Activated CD8-positive, alpha-beta T cell treated with anti-CD3 and anti-CD28 coated beads, Interleukin-2, amount 10 ng/mL, durations not matched to agents 7 days and 5 days (primary cell): Measurements from ENCODE around the gene IL7R. TPM values are rescaled to one million over a fixed set of nuclear protein-coding genes. Genes with fewer than 3 reads are reported as not detected.

Source experiments
- ATAC-seq: fragments of 150-1000 bp; cut with Tn5 transposase; one replicate; pipeline ENCODE4 v1.10.0; 2021; ENCODE audit warnings: moderate library complexity
- CTCF ChIA-PET: fragments of 350-600 bp; sonication (Branson Sonifier 250); formaldehyde crosslinking; loops from one replicate; lab custom pipeline; 2021; ENCODE audit warnings: antibody characterized with exemption; lab: Charles Lee
- POLR2A ChIA-PET: fragments of 350-600 bp; sonication (Branson Sonifier 250); formaldehyde crosslinking; loops from one replicate; lab custom pipeline; 2021; ENCODE audit warnings: antibody characterized with exemption; lab: Charles Lee
- DNase-seq: peaks from one replicate; pipeline ENCODE4 v3.0.0-alpha.2; 2020
- H3K27ac Mint-ChIP-seq: one replicate; pipeline ENCODE4 v1.8.0; 2021; ENCODE audit warnings: mild to moderate bottlenecking, mixed read lengths
- H3K27me3 Mint-ChIP-seq: one replicate; pipeline ENCODE4 v1.8.0; 2021; ENCODE audit warnings: low read depth, mixed read lengths
- H3K36me3 Mint-ChIP-seq: one replicate; pipeline ENCODE4 v1.8.0; 2021; ENCODE audit warnings: low read depth, mixed read lengths
- H3K4me1 Mint-ChIP-seq: one replicate; pipeline ENCODE4 v1.8.0; 2021; ENCODE audit warnings: low read depth, mixed read lengths
- H3K4me3 Mint-ChIP-seq: one replicate; pipeline ENCODE4 v1.8.0; 2021; ENCODE audit warnings: mild to moderate bottlenecking, mixed read lengths
- H3K9me3 Mint-ChIP-seq: one replicate; pipeline ENCODE4 v1.8.0; 2022; ENCODE audit warnings: mixed read lengths; ENCODE audit not compliant: insufficient read depth
- total RNA-seq, 2 experiments: library from RNA; stranded (reverse); gene quantifications; one replicate each; pipeline ENCODE4 v1.2.3, GENCODE V29; 2021

The IL7R gene, protein sequence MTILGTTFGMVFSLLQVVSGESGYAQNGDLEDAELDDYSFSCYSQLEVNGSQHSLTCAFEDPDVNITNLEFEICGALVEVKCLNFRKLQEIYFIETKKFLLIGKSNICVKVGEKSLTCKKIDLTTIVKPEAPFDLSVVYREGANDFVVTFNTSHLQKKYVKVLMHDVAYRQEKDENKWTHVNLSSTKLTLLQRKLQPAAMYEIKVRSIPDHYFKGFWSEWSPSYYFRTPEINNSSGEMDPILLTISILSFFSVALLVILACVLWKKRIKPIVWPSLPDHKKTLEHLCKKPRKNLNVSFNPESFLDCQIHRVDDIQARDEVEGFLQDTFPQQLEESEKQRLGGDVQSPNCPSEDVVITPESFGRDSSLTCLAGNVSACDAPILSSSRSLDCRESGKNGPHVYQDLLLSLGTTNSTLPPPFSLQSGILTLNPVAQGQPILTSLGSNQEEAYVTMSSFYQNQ
- 10 to 100 TPM; 45.4 to 48.4 TPM for total RNA-seq

DNA sequence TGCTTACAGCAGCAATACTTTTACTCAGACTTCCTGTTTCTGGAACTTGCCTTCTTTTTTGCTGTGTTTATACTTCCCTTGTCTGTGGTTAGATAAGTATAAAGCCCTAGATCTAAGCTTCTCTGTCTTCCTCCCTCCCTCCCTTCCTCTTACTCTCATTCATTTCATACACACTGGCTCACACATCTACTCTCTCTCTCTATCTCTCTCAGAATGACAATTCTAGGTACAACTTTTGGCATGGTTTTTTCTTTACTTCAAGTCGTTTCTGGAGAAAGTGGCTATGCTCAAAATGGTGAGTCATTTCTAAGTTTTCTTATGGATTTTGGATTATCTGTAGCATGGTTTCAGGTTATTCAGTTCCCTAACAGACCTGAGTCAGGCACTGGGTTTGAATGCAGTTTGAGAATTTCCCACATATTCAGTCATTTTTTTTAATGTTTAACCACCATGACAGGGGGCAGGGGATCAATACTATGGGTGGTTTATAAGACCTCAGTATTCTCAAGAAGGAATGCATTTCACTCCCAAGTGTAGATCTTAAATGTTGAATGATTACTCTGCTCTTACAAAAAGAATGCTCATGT, at the start of gene IL7R:
TSS of gene IL7R (plus strand) at position 127 of the 587 bp plus-strand sequence. CDS start at position 214, 87 bp downstream.
- H3K4me3 Mint-ChIP-seq: peak within 1 kb of the TSS; percentile 85
- peak; percentile 66 for ATAC-seq
- no peaks in the 10 kb centered on the region for H3K9me3 Mint-ChIP-seq
- POLR2A ChIA-PET: interaction anchor here (0.8 to 4.1 kb wide), 19 partner anchors 13 to 239 kb away, joined by 3 to 30 read pairs (median 5); partner anchors contain the start of gene SPEF2
- DNase-seq: no peak
- H3K27ac Mint-ChIP-seq: peak within 1 kb of the TSS; percentile 94
- CTCF ChIA-PET: interaction anchor here (0.7 to 5.6 kb wide), 12 partner anchors 23 to 78 kb away, joined by 3 to 62 read pairs (median 4); no protein-coding TSS in a partner anchor
- no peaks in the 10 kb centered on the region for H3K27me3 Mint-ChIP-seq
- peaks cover 86% of the 10 kb centered on the region for H3K4me1 Mint-ChIP-seq
- peaks cover 39% of the 10 kb centered on the region for H3K36me3 Mint-ChIP-seq

DNA sequence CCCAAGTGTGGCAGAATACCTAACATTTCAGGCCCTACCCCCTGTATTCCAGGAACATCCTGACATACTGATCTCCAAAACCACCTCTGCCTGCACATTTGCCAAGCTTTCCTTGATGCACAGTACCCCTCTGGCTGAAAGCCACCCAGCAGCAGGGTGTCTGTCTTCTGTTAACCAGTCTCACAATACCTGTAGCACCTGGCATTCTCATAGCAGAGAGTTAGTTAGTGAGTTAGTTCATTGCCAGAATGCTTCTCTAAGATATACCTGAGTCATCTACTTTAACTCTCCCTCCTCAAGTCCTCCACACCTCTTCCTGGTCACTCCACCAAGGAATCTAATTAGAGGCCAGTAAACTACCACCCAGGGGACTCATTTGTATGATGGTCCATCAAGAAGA, 46.1 kb upstream of the IL7R start:
- H3K4me1 Mint-ChIP-seq: peaks cover 39% of the 10 kb centered on the region
- H3K9me3 Mint-ChIP-seq: no peaks in the 10 kb centered on the region
- H3K36me3 Mint-ChIP-seq: no peaks in the 10 kb centered on the region
- ATAC-seq (peak; percentile 41), DNase-seq (no peak)
- ChIA-PET CTCF (interaction anchor here (0.8 to 4.3 kb wide), 5 partner anchors 11 to 46 kb away, joined by 3 to 48 read pairs (median 4); partner anchors contain the start of gene IL7R), POLR2A (interaction anchor here (0.6 to 4.3 kb wide), 6 partner anchors 11 to 47 kb away, joined by 3 to 30 read pairs (median 10); partner anchors contain the start of gene IL7R)
- H3K4me3 Mint-ChIP-seq: peak overlapping the region; percentile 4
- H3K27me3 Mint-ChIP-seq: no peaks in the 10 kb centered on the region
- H3K27ac Mint-ChIP-seq: peak overlapping the region; percentile 76

- CTCF ChIA-PET: interaction anchor here (0.7 to 4.3 kb wide), 7 partner anchors 11 to 65 kb away, joined by 3 to 48 read pairs (median 3); partner anchors contain the start of gene IL7R
- peak overlapping the region; percentile 84 for H3K27ac Mint-ChIP-seq
- POLR2A ChIA-PET: interaction anchor here (0.7 to 4.3 kb wide), 5 partner anchors 11 to 46 kb away, joined by 3 to 30 read pairs (median 17); partner anchors contain the start of gene IL7R
- H3K36me3 Mint-ChIP-seq: no peaks in the 10 kb centered on the region
- peaks cover 39% of the 10 kb centered on the region for H3K4me1 Mint-ChIP-seq
- H3K27me3 Mint-ChIP-seq: no peaks in the 10 kb centered on the region
- peak; percentile 80 for ATAC-seq
- peak; percentile 61 for DNase-seq
- H3K4me3 Mint-ChIP-seq: peak overlapping the region; percentile 22
- no peaks in the 10 kb centered on the region for H3K9me3 Mint-ChIP-seq
Measured at GRCh38 chr5:35811108-35811741, 45.5 kb upstream of the IL7R start.

GRCh38 chr5:35813521-35813920, 43.2 kb upstream of the IL7R start:
- DNase-seq: no peak
- Mint-ChIP-seq H3K4me3 (no peak overlapping the region), H3K27me3 (no peaks in the 10 kb centered on the region), H3K27ac (no peak overlapping the region), H3K36me3 (no peaks in the 10 kb centered on the region), H3K9me3 (no peaks in the 10 kb centered on the region), H3K4me1 (peaks cover 28% of the 10 kb centered on the region)
- ATAC-seq: no peak
- ChIA-PET POLR2A (interaction anchor here (1.2 to 4.3 kb wide), 4 partner anchors 8 to 44 kb away, joined by 3 to 30 read pairs (median 18); partner anchors contain the start of gene IL7R), CTCF (interaction anchor here (1.1 to 4.3 kb wide), 8 partner anchors 8 to 112 kb away, joined by 3 to 48 read pairs (median 6); no protein-coding TSS in a partner anchor)

- POLR2A ChIA-PET: interaction anchor here (1.3 kb wide), 1 partner anchor 43 kb away, joined by 3 read pairs; no protein-coding TSS in a partner anchor
- H3K36me3 Mint-ChIP-seq: peaks cover 4% of the 10 kb centered on the region
- no peaks in the 10 kb centered on the region for H3K27me3 Mint-ChIP-seq
- ATAC-seq: peak; percentile 18
- no peaks in the 10 kb centered on the region for H3K9me3 Mint-ChIP-seq
- CTCF ChIA-PET: interaction anchor here (0.7 to 2.2 kb wide), 6 partner anchors 11 to 106 kb away, joined by 3 to 8 read pairs (median 3); no protein-coding TSS in a partner anchor
- peaks cover 33% of the 10 kb centered on the region for H3K4me1 Mint-ChIP-seq
- H3K27ac Mint-ChIP-seq: no peak overlapping the region
- no peak overlapping the region for H3K4me3 Mint-ChIP-seq
- DNase-seq: no peak
Measured at GRCh38 chr5:35815089-35815936, 41.4 kb upstream of the IL7R start.

DNA sequence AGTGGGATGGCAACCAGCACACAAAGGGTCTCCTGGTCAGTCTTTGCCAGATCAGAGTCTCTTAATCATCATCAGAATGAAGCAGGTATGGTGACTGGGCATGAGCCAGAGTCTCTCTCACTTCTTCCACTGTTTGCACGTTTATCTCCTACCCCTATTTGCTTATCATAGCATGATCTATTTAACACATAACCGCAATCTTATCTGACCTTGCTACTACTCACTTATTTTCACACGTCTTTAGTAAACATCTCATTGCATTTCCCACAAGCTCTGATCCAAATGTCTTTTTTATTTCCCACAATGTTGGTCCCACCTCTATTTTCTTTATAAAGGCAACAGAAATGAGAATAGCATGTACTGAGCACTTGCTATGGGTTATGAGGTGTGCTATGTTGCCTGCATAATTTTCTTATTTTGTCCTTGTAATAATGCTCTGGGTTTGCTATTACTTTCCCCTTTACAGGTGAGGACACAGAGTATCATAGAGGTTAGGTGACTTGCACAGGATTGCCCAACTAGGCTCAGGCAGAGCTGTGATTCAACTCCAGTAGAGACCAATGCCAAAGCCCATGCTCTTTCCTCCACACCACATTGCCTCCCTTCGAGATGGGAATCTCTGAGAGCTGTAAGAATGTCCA, 39.7 kb upstream of the IL7R start:
- Mint-ChIP-seq H3K9me3 (no peaks in the 10 kb centered on the region), H3K4me1 (peaks cover 32% of the 10 kb centered on the region), H3K36me3 (peaks cover 4% of the 10 kb centered on the region), H3K4me3 (no peak overlapping the region), H3K27me3 (no peaks in the 10 kb centered on the region), H3K27ac (no peak overlapping the region)
- DNase-seq (no peak), ATAC-seq (peak; percentile 40)
- ChIA-PET POLR2A (no interaction called here), CTCF (interaction anchor here (0.9 to 2.2 kb wide), 4 partner anchors 14 to 42 kb away, joined by 3 to 8 read pairs (median 4); no protein-coding TSS in a partner anchor)

GRCh38 chr5:35819026-35819425, 37.7 kb upstream of the IL7R start:
- Mint-ChIP-seq H3K36me3 (peaks cover 5% of the 10 kb centered on the region), H3K27ac (no peak overlapping the region), H3K4me1 (peaks cover 52% of the 10 kb centered on the region), H3K27me3 (no peaks in the 10 kb centered on the region), H3K9me3 (no peaks in the 10 kb centered on the region), H3K4me3 (no peak overlapping the region)
- DNase-seq (no peak), ATAC-seq (no peak)
- ChIA-PET CTCF (interaction anchor here (0.6 to 5.5 kb wide), 4 partner anchors 25 to 41 kb away, joined by 3 to 47 read pairs (median 5); partner anchors contain the start of gene IL7R), POLR2A (interaction anchor here (1.0 to 5.4 kb wide), 2 partner anchors 34 to 51 kb away, joined by 3 to 54 read pairs; no protein-coding TSS in a partner anchor)

DNA sequence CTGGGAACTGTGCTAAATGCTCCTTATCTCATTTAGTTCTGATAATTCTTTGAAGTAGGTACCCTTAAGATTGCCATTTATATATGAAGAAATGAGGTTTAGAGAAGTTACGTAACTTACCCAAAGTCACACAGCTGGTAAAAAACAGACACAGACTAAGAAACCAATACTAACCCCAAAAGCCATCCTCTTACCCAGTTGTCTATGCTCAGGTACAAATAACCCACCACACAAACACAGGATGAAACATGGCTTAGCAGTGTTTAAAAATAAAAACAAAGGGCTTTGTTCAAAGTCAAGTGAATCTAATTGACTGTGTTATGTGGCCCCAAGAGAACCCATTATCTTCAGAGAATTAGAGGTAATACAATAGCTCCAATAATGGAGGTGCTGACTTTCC, 37.0 kb upstream of the IL7R start:
- Mint-ChIP-seq H3K9me3 (no peaks in the 10 kb centered on the region), H3K36me3 (peaks cover 8% of the 10 kb centered on the region), H3K4me1 (peaks cover 58% of the 10 kb centered on the region), H3K4me3 (no peak overlapping the region), H3K27me3 (no peaks in the 10 kb centered on the region), H3K27ac (no peak overlapping the region)
- POLR2A ChIA-PET: interaction anchor here (0.6 to 5.4 kb wide), 4 partner anchors 22 to 62 kb away, joined by 3 to 54 read pairs (median 4); no protein-coding TSS in a partner anchor
- no peak for DNase-seq
- CTCF ChIA-PET: interaction anchor here (0.6 to 5.5 kb wide), 11 partner anchors 8 to 169 kb away, joined by 3 to 48 read pairs (median 6); partner anchors contain the start of gene IL7R
- ATAC-seq: no peak

DNA sequence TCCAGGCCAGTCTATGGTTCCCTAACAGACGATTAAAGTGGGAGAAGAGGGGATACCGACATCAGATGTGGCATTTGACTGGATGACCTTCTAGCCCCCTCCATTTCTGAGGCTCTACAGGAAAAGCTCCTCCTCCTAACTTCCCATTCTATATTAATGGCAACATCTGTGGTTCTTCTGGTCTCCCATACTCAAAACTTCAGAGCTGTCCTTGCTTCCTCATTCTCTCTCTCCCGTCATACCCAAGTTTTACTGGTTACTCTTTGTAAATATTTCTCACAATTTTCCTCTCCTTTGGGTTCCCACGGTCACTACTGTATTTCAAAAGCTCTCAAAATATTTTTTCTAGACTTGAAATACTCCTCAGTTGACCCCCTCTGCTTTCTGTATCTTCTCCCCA, 36.0 kb upstream of the IL7R start:
- no peak overlapping the region for H3K4me3 Mint-ChIP-seq

More for the DNA sequence above, 36.0 kb upstream of the IL7R start:
- peaks cover 69% of the 10 kb centered on the region for H3K4me1 Mint-ChIP-seq
- H3K27me3 Mint-ChIP-seq: no peaks in the 10 kb centered on the region
- no peak for DNase-seq
- no peaks in the 10 kb centered on the region for H3K9me3 Mint-ChIP-seq
- ChIA-PET POLR2A (interaction anchor here (1.1 to 5.4 kb wide), 4 partner anchors 8 to 39 kb away, joined by 3 to 54 read pairs (median 14); no protein-coding TSS in a partner anchor), CTCF (interaction anchor here (1.0 to 5.5 kb wide), 14 partner anchors 9 to 170 kb away, joined by 3 to 48 read pairs (median 7); partner anchors contain the start of gene IL7R)
- no peak overlapping the region for H3K27ac Mint-ChIP-seq
- peaks cover 13% of the 10 kb centered on the region for H3K36me3 Mint-ChIP-seq
- no peak for ATAC-seq
